Gastroesophageal sphincter (tissue), 3 donors: ENCODE data around the gene DIAPH2.

Experiments used
- EP300 ChIP-seq: sonication (generic); formaldehyde crosslinking; IDR thresholded peaks from one replicate; pipeline ENCODE4 v1.6.1; 2017; ENCODE audit warnings: antibody characterized with exemption, mild to moderate bottlenecking
- POLR2A ChIP-seq, 2 donors: fragments of 450-650 bp; IDR thresholded peaks; one replicate each; pipeline ENCODE4 v1.6.1; 2017; ENCODE audit warnings: antibody characterized with exemption in 2 of 2, mild to moderate bottlenecking in 2 of 2, moderate library complexity in 1 of 2
- POLR2AphosphoS5 ChIP-seq: sonication (generic); formaldehyde crosslinking; IDR thresholded peaks from one replicate; pipeline ENCODE4 v1.6.1; 2017; ENCODE audit warnings: antibody characterized with exemption
- TF ChIP-seq, protein P1 (sequence below), 4 experiments: fragments of 200-600 bp in 2 of 4; fragments of 450-650 bp in 2 of 4; sonication (generic) in 1 of 4; IDR thresholded peaks; one replicate each; pipeline ENCODE4 v1.5.1; 2017 to 2019; ENCODE audit warnings: antibody characterized with exemption in 4 of 4, mild to moderate bottlenecking in 2 of 4, moderate library complexity in 2 of 4

DNA sequence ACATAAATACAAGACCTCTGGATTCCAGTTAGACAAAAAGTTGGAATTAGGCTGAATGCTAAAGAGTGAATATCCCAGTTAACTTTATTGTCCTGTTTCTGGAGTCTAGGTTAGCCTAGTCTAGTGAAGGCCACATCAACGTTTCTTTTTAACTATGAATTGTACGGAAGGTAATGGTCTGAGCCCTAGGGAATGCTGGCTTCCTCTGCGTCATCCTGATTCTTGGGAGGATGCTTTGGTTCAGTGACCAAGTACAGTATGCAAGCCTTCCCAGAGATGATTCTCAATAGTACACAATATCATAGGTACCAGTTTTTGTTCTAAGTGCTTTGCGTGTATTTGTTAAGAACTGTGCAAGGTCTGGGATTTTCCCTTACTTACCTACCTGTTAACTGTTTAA lies 11.8 kb downstream of the DIAPH2 start:
- no peak for TF ChIP-seq POLR2A (IDR thresholded peaks at IDR 0.05)
- TF ChIP-seq, protein P1, sequence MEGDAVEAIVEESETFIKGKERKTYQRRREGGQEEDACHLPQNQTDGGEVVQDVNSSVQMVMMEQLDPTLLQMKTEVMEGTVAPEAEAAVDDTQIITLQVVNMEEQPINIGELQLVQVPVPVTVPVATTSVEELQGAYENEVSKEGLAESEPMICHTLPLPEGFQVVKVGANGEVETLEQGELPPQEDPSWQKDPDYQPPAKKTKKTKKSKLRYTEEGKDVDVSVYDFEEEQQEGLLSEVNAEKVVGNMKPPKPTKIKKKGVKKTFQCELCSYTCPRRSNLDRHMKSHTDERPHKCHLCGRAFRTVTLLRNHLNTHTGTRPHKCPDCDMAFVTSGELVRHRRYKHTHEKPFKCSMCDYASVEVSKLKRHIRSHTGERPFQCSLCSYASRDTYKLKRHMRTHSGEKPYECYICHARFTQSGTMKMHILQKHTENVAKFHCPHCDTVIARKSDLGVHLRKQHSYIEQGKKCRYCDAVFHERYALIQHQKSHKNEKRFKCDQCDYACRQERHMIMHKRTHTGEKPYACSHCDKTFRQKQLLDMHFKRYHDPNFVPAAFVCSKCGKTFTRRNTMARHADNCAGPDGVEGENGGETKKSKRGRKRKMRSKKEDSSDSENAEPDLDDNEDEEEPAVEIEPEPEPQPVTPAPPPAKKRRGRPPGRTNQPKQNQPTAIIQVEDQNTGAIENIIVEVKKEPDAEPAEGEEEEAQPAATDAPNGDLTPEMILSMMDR (IDR thresholded peaks at IDR 0.05): no peak
- no peak for TF ChIP-seq EP300
- no peak for TF ChIP-seq POLR2AphosphoS5
